ENCODE data around the gene PLA2G4F. TPM values are rescaled to one million over a fixed set of nuclear protein-coding genes. Genes with fewer than 3 reads are reported as not detected.
A peak's percentile ranks its signal among the peaks of the same experiment; 100 is the strongest.

The PLA2G4F gene
- total RNA-seq, 6 donors from 2014 or later: 57.8 to 162 (median 99.8) TPM

DNA sequence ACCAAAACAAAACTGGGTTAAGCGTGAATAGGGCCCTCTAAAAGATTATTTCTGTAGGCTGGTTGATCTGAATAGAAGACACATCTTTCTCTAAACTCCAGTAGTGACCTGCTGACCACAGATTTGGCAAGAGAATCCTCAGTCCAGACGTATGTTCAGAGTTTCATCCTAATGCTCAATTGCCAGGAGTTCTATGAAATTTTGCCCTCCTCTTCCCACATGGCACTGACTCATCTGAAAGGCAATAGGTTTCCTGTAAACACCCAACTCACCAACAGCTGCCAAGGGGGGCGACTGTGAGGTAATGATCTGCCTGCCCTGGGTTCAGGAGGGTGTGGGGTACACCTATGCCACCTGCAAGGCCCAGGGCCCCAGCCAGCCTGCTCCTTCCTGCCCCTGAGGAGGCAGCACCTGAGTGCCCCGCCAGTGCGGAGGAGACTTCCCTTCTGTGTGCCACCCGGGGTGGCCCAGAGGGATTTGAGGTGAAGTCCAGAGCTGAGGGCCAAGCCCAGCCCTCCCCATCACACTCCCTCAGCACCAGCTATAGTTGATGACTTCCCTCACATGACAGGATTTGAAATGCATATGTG, 53.7 kb downstream of the PLA2G4F start:
- no peak for DNase-seq
- H3K4me1 ChIP-seq: peaks cover 24 to 50% (median 41%) of the 10 kb centered on the region in 4 donors
- WGBS, 2 donors: 60 to 65% methylated on average over 2 to 6 of the region's 6 CpGs

DNA sequence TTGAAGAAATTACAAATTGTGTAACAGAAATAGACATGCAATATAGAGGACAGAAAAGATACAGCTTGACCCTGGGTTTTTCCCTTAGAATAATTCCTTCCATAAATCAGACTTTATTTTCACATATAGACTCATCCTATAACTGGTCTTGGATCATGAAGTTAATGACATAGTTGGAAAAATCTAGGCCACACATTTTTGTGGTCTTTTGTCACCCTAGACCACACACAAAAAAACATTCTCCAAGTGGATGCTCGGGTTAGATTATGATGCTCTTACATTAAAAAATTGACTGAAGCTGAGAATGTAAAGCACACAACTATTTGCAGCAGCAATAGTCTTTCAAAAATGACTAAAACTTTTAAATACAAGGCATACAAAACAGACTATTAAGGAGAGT, 54.6 kb downstream of the PLA2G4F start:
- Histone ChIP-seq H3K9me3 (no peaks in the 10 kb centered on the region), H3K27ac (no peak overlapping the region), H3K4me1 (peaks cover 15 to 41% (median 34%) of the 10 kb centered on the region in 4 donors), H3K4me3 (no peak overlapping the region), H3K27me3 (no peaks in the 10 kb centered on the region), H3K36me3 (no peaks in the 10 kb centered on the region)
- ATAC-seq (ENCODE audit: low FRiP score in 2 of 2) (no peak), DNase-seq (no peak)
- WGBS, 2 donors: 77 to 87% methylated on average over 1 of the region's 1 CpG
- TF ChIP-seq, protein P1, sequence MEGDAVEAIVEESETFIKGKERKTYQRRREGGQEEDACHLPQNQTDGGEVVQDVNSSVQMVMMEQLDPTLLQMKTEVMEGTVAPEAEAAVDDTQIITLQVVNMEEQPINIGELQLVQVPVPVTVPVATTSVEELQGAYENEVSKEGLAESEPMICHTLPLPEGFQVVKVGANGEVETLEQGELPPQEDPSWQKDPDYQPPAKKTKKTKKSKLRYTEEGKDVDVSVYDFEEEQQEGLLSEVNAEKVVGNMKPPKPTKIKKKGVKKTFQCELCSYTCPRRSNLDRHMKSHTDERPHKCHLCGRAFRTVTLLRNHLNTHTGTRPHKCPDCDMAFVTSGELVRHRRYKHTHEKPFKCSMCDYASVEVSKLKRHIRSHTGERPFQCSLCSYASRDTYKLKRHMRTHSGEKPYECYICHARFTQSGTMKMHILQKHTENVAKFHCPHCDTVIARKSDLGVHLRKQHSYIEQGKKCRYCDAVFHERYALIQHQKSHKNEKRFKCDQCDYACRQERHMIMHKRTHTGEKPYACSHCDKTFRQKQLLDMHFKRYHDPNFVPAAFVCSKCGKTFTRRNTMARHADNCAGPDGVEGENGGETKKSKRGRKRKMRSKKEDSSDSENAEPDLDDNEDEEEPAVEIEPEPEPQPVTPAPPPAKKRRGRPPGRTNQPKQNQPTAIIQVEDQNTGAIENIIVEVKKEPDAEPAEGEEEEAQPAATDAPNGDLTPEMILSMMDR (IDR thresholded peaks at IDR 0.05): no peak
- no peak for TF ChIP-seq EP300 (IDR thresholded peaks at IDR 0.05)

More for the DNA sequence above, 53.7 kb downstream of the PLA2G4F start:
- Histone ChIP-seq H3K36me3 (no peaks in the 10 kb centered on the region), H3K4me3 (no peak overlapping the region), H3K27ac (no peak overlapping the region), H3K27me3 (no peaks in the 10 kb centered on the region), H3K9me3 (no peaks in the 10 kb centered on the region)
- no peak for ATAC-seq (ENCODE audit: low FRiP score in 2 of 2)
- TF ChIP-seq, protein P1 (IDR thresholded peaks at IDR 0.05): no peak
- no peak for TF ChIP-seq POLR2AphosphoS5 (IDR thresholded peaks at IDR 0.05)
- no peak for TF ChIP-seq POLR2A (IDR thresholded peaks at IDR 0.05)

DNA sequence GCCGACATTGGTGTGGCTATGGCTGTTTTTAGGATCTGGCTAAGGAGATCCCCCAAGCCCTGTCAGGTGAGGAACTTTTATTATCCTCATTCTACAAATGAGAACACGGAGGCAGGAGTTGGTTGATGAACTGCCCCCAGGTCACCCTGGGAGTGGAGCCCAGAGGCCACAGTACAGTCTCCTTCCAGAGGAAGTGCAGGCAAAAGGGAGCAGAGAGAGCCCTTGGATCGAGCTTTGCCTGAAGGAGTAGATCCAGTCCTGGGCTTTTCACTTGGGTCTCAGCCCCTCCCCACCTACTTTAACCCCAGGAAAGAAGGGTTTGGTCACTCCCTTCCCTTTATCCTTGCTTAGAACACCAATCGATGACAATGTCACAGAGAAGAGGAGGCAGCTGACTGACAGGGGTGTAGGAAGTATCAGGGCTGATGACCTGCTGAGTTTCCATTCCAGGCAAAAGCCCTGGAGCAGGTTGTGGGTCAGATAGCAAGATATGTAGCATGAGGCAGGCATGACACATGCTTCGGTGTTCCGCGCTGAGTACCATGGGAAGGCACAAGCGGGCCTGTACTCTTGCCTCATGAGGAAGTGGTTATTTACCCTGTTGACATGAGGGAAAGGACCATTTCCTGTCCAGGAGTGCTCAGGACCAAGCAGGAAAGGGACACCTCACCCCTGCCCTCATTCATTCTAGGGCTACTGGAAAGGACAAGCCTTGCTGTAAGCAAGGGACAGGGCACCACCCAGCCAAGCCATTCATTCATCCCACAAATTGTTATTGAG, 56.2 kb downstream of the PLA2G4F start:
- 40 to 62% methylated on average over 6 to 8 of the region's 8 CpGs for WGBS, 2 donors
- H3K27ac ChIP-seq: peak overlapping the region; percentile 29 to 65 (median 53)
- no peaks in the 10 kb centered on the region for H3K9me3 ChIP-seq
- no peak for TF ChIP-seq POLR2A (IDR thresholded peaks at IDR 0.05)
- TF ChIP-seq EP300 (IDR thresholded peaks at IDR 0.05): peak in 2 of 4 donors; percentile 74 to 88
- TF ChIP-seq POLR2AphosphoS5 (IDR thresholded peaks at IDR 0.05): peak; percentile 77 to 92
- H3K4me3 ChIP-seq: no peak overlapping the region
- H3K36me3 ChIP-seq: no peaks in the 10 kb centered on the region
- peaks cover 11 to 27% (median 18%) of the 10 kb centered on the region in 4 donors for H3K4me1 ChIP-seq
- DNase-seq (peak in 1 of 2 donors; percentile 80), ATAC-seq (ENCODE audit: low FRiP score in 2 of 2) (peak; percentile 68 to 84)
- no peaks in the 10 kb centered on the region for H3K27me3 ChIP-seq

DNA sequence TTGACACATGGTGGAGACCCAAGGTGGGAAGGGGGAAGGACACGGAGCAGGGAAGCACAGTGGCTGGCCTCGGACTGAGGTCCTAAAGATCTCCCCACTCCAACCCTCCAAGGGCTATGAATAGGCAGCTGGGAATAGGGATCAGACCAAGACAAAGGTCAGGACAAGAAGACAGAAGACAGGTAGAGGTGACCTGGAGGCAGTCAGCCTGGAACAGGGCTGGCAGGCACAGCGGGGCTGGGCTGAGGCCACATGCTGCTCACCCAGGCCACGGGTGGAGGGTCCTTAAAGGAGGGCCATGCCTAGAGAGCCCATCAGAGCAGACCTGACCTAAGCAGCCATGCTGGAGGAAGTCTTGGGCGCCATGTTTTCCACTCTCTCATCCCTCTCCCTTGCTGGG, 59.4 kb downstream of the PLA2G4F start:
- Histone ChIP-seq H3K4me3 (no peak overlapping the region), H3K36me3 (no peaks in the 10 kb centered on the region), H3K4me1 (peaks cover 11 to 18% (median 14%) of the 10 kb centered on the region in 4 donors), H3K27ac (no peak overlapping the region), H3K27me3 (no peaks in the 10 kb centered on the region), H3K9me3 (no peaks in the 10 kb centered on the region)
- ATAC-seq (ENCODE audit: low FRiP score in 2 of 2): no peak
- TF ChIP-seq EP300 (IDR thresholded peaks at IDR 0.05): no peak
- TF ChIP-seq, protein P1 (IDR thresholded peaks at IDR 0.05): no peak
- peak in 1 of 2 donors; percentile 24 for DNase-seq
- WGBS, 2 donors: 89 to 95% methylated on average over 5 of the region's 5 CpGs

DNA sequence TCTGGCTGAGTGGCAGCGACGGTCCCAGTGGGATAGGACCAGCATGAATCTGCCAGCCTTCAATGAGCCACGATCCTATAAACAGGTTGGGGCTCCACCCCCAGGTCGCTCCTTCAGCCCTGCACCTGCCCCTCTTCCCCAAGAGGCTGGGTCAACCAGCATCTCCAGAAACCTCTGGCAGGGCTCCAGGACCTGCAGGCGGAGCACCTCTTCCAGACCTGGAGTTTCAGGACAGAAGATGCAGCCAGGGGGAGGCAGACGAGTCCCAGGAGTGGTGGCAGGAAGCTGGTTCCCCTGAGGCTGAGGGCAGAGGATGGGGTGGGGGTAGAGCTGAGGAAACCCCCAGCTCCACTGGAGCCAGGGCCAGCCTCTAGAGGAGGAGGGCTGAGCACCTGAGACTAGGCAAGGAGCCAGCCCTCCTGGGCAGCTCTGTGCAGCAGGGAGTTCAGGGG, 61.9 kb downstream of the PLA2G4F start, which contains the start of gene PLA2G4D:
TSS of gene PLA2G4D (minus strand) at position 51 of the 452 bp plus-strand sequence. CDS start 103 bp downstream, outside the sequence.
- H3K9me3 ChIP-seq: no peaks in the 10 kb centered on the region
- H3K4me3 ChIP-seq: no peak within 1 kb of the TSS
- no peaks in the 10 kb centered on the region for H3K36me3 ChIP-seq
- peak; percentile 9 to 66 for ATAC-seq (ENCODE audit: low FRiP score in 2 of 2)
- H3K4me1 ChIP-seq: peaks cover 0 to 7% (median 0%) of the 10 kb centered on the region in 4 donors
- DNase-seq: peak; percentile 24 to 77
- no peak for TF ChIP-seq POLR2AphosphoS5 (IDR thresholded peaks at IDR 0.05)
- no peak for TF ChIP-seq EP300 (IDR thresholded peaks at IDR 0.05)
- no peak for TF ChIP-seq POLR2A (IDR thresholded peaks at IDR 0.05)
- TF ChIP-seq, protein P1 (IDR thresholded peaks at IDR 0.05): no peak
- no peaks in the 10 kb centered on the region for H3K27me3 ChIP-seq
- 53 to 67% methylated on average over 6 of the region's 6 CpGs for WGBS, 2 donors
- no peak within 1 kb of the TSS for H3K27ac ChIP-seq
